Mucosa of descending colon (tissue), 3 donors: ENCODE measurements around the gene HUS1. TPM values are rescaled to one million over a fixed set of nuclear protein-coding genes. Genes with fewer than 3 reads are reported as not detected.
"Not testable (repeated sequence)": the region's sequence is repeated elsewhere in the genome, so short reads cannot be mapped to it uniquely, and the experiment has no call there.

Experiments used
- ATAC-seq: fragments of 200-7000 bp; cut with Tn5 transposase; one replicate; pipeline ENCODE4 v1.9.1; 2020; ENCODE audit warnings: mild to moderate bottlenecking, moderate library complexity
- DNase-seq, 3 donors: peaks; one replicate each; pipeline ENCODE4 v3.0.0-alpha.2; 2020
- H3K36me3 ChIP-seq: fragments of 200-600 bp; one replicate; pipeline ENCODE4 v1.8.0; 2021; ENCODE audit warnings: low read depth, mild to moderate bottlenecking
- H3K4me1 ChIP-seq: fragments of 200-600 bp; one replicate; pipeline ENCODE4 v1.8.0; 2021; ENCODE audit warnings: low read depth, mild to moderate bottlenecking
- H3K4me3 ChIP-seq: fragments of 200-600 bp; one replicate; pipeline ENCODE4 v1.8.0; 2021; ENCODE audit warnings: mild to moderate bottlenecking
- H3K9me3 ChIP-seq: fragments of 200-600 bp; one replicate; pipeline ENCODE4 v1.8.0; 2021; ENCODE audit warnings: mild to moderate bottlenecking
- intact Hi-C, 2 donors: fragments of 100-400 bp; cut with DNase I in 1 of 2; cut with micrococcal nuclease in 1 of 2; formaldehyde crosslinking; loops; one replicate each; pipeline versions ENCODE4 v1.11.0 to v1.11.1; 2022; cut with DNase I, micrococcal nuclease
- total RNA-seq, 3 donors: library from RNA; stranded (reverse); fragmentation: NEBNext Ultra II Directional in 2 of 3; extraction: Animal tissue kit (Norgen Biotek cat#: 25700) in 2 of 3; gene quantifications; one replicate each; pipeline versions ENCODE4 v1.2.1 to v1.2.4, GENCODE V29; 2021 to 2023
- TF ChIP-seq, protein P1 (sequence below): fragments of 200-600 bp; IDR thresholded peaks from one replicate; pipeline ENCODE4 v1.8.0; 2022; ENCODE audit warnings: antibody characterized with exemption, mild to moderate bottlenecking
- donor health status: DM: no; HTN: no; CAD: no; lungs with moderate emphysema.
- donor health status: DM: no; HTN: no; CAD: no.
- donor health status: DM: no; HTN: yes; CAD: no.

Gene HUS1
- total RNA-seq, 3 donors from 2014 or later, result 44.8 to 53.7 (median 47.4) TPM

DNA sequence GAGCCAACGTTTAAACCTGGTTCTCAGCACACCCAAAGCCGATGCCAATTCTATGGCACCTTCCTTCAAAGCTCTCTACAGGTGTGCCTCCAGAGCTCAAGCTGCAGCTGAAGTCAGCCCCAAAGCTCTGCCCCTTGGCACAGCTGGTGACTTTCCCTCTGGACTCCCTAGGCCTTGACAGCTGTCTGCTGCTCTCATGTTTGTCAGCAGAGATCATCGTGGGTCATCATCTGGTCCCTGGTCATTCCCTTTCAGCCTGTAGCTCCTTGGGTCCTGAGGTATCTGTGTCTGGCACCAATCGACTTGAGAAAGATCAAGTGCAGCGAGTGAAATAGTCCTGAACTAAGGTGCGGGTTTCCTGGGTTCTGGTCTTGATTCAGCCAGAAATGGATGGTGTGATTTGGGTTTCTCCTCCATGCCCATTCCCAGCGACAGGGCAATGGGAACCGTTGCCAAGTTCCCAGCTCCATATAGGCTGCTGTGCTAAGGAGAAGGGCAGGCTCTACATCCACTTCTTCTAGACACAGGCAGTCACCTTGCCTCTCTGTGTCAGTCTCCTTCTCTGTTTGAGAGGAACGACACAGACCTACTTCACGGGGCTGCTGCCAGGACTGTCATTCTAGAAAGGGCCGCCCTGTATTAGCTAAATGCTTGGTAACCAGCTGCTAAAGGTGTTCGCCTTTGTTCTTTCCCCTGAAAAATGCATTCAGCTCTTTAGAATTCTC, 34.7 kb downstream of the HUS1 start:
- TF ChIP-seq, protein P1, sequence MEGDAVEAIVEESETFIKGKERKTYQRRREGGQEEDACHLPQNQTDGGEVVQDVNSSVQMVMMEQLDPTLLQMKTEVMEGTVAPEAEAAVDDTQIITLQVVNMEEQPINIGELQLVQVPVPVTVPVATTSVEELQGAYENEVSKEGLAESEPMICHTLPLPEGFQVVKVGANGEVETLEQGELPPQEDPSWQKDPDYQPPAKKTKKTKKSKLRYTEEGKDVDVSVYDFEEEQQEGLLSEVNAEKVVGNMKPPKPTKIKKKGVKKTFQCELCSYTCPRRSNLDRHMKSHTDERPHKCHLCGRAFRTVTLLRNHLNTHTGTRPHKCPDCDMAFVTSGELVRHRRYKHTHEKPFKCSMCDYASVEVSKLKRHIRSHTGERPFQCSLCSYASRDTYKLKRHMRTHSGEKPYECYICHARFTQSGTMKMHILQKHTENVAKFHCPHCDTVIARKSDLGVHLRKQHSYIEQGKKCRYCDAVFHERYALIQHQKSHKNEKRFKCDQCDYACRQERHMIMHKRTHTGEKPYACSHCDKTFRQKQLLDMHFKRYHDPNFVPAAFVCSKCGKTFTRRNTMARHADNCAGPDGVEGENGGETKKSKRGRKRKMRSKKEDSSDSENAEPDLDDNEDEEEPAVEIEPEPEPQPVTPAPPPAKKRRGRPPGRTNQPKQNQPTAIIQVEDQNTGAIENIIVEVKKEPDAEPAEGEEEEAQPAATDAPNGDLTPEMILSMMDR, result no peak
- Histone ChIP-seq H3K9me3 (no peaks in the 10 kb centered on the region), H3K4me3 (no peak overlapping the region), H3K4me1 (peaks cover 15% of the 10 kb centered on the region), H3K36me3 (no peaks in the 10 kb centered on the region)
- intact Hi-C loops, result loop anchor here (2.0 to 5.0 kb wide), 2 partner anchors 166 to 168 kb away; no protein-coding TSS in a partner anchor
- no peak for ATAC-seq
- no peak for DNase-seq

DNA sequence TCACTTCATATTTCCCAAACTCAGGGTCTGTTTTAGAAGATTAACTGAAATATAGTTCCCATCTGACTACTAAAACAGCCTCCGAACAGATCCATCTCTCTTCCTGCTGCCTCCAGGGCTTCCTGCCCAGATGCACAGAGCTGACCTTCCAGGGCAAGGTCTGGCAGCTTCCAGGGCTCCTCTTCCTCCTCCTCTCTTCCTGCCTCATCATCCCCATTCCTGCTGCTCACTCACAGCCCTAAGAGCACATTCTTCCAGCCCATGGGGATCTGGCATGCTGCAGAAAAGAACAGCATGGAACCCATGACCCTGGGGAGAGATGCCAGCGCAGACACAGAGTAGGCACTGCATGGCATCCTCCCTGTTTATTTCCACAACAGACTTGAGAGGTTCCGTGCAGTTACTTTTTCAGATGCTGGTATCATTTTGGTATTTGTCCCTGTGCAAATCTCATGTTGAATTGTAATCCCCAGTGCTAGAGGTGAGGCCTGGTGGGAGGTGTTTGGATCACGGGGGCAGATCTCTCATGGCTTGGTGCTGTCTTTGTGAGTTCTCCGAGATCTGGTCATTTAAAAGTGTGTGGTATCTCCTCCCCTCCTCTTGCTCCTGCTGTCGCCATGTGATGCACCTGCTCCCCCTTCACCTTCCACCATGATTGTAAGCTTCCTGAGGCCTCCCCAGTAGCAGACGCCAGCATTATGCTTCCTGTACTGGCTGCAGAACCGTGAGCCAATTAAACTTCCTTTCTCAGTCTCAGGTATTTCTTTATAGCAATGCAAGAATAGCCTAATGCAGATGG, 35.5 kb downstream of the HUS1 start:
- TF ChIP-seq, protein P1, result no peak

DNA sequence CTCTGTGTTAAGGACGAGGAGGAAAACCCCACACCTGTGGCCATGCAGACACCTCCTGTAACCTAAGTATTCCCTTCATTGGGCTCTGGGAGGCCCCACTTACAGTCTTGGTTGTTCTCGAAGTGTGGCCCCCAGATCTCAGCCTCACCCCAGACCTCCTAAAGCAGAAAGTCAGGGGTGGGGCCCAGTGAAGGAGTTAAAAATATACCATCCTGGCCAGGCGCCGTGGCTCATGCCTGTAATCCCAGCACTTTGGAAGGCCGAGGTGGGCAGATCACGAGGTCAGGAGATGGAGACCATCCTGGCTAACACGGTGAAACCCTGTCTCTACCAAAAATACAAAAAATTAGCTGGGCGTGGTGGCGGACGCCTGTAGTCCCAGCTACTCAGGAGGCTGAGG, 36.8 kb downstream of the HUS1 start:
- peaks cover 20% of the 10 kb centered on the region for H3K4me1 ChIP-seq
- H3K9me3 ChIP-seq, H3K4me3 ChIP-seq, ATAC-seq, H3K36me3 ChIP-seq, DNase-seq, intact Hi-C loops: not testable (repeated sequence)

More for the DNA sequence above, 35.5 kb downstream of the HUS1 start:
- peaks cover 18% of the 10 kb centered on the region for H3K4me1 ChIP-seq
- no peak overlapping the region for H3K4me3 ChIP-seq
- no peaks in the 10 kb centered on the region for H3K9me3 ChIP-seq
- DNase-seq (no peak), ATAC-seq (no peak)
- intact Hi-C loops, result loop anchor here in 1 of 2 donors (2.0 kb wide), 1 partner anchor 167 kb away; no protein-coding TSS in a partner anchor
- H3K36me3 ChIP-seq, result no peaks in the 10 kb centered on the region

DNA sequence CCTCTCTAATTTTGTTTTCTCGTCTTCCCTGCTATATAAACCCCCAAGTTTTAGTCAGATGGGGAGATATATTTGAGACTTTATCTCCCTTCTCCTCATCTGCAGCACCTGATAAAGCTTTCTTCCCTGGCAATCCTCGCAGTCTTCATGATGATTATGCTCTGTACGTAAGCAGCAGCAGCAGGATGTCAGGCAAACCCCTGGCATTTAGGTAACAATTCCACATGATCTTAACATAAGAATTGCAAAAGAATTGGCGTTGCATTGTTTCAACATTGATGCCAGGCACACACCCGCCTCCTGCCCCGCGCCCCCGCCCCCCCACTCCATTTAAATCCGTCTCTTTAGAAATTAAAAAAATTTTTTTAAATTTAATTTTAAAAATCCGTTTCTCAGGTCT, 37.3 kb downstream of the HUS1 start:
- peaks cover 20% of the 10 kb centered on the region for H3K4me1 ChIP-seq
- H3K36me3 ChIP-seq, result no peaks in the 10 kb centered on the region
- no peaks in the 10 kb centered on the region for H3K9me3 ChIP-seq
- TF ChIP-seq, protein P1, result no peak
- ATAC-seq, result no peak
- intact Hi-C loops, result no loop called here
- DNase-seq, result no peak
- no peak overlapping the region for H3K4me3 ChIP-seq

DNA sequence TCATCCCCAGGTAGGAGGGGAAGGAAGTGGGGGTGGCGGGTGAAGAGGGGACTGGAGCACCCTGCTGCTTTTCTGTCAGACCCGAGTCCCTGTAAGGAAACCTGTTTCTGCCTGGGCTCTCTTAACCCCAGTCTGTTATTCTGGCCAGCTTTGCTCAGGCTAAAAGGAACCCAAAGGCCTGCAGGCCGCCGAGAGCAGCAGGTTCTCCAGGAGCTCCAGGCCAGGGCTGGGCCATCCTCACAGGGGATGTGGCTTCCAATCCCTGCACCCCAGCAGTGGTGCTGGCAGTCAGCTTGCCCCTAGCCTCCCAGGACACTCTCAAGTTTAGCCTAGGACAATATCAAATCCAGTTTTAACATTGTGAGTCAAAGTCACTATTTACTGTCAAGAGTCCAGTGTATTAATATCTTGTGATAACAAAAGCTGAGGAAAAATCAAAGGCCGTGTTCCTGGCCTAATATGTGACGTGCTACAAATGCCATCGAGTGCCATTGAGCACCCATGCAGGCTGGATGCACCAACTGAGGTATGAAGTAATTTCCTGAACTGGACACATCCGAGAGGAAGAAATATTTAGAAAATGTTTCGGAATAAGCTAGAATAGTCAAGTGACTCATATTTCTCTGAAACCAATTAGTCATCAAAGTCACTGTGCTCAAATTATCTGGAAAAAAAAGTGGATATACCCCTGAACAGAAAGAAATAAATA, 38.1 kb downstream of the HUS1 start:
- no peaks in the 10 kb centered on the region for H3K36me3 ChIP-seq
- peaks cover 20% of the 10 kb centered on the region for H3K4me1 ChIP-seq
- H3K4me3 ChIP-seq, result no peak overlapping the region
- ATAC-seq (no peak), DNase-seq (no peak)
- intact Hi-C loops, result no loop called here
- no peaks in the 10 kb centered on the region for H3K9me3 ChIP-seq
- TF ChIP-seq, protein P1, result no peak
